GM12874 (cell line): ENCODE data around the gene MOCS1.

Experiments
- CTCF ChIP-seq: IDR thresholded peaks from 2 replicates; pipeline ENCODE4 v1.5.1; 2011; ENCODE audit warnings: low read depth, mild to moderate bottlenecking, control low read depth, low read length, moderate library complexity; ENCODE audit not compliant: insufficient read depth

Gene MOCS1

GRCh38 chr6:39934131-39934757 is at the start of gene MOCS1:
TSS of gene MOCS1 (minus strand) at chr6:39934462. CDS start at chr6:39934417, 45 bp downstream.
- no peak for TF ChIP-seq CTCF

GRCh38 chr6:39984051-39984450 is 49.8 kb upstream of the MOCS1 start:
- TF ChIP-seq CTCF: no peak

- no peak for TF ChIP-seq CTCF
These were observed 48.9 kb upstream of the MOCS1 start for GRCh38 chr6:39983193-39983592.

- no peak for TF ChIP-seq CTCF
These were observed 48.5 kb upstream of the MOCS1 start for GRCh38 chr6:39982720-39983119.

GRCh38 chr6:39980839-39981580 is 46.7 kb upstream of the MOCS1 start:
- TF ChIP-seq CTCF: peak; percentile 33; the same call in 1 of the 2 replicates

GRCh38 chr6:39979461-39980328 is 45.4 kb upstream of the MOCS1 start:
- no peak for TF ChIP-seq CTCF

GRCh38 chr6:39978240-39978639 is 44.0 kb upstream of the MOCS1 start:
- no peak for TF ChIP-seq CTCF
